Endothelial cell of umbilical vein (primary cell): Measurements from ENCODE around the gene TAOK2. TPM values are rescaled to one million over a fixed set of nuclear protein-coding genes. Genes with fewer than 3 reads are reported as not detected.

Source experiments
- BruUV-seq: library from RNA; stranded (reverse); fragments of 400-500 nt; replicated peaks from 2 replicates; lab custom pipeline; 2021; lab: Mats Ljungman, UMichigan
- CTCF ChIA-PET: fragments of 300-600, 350-600 bp; sonication (Branson Sonifier 250); formaldehyde crosslinking; loops from one replicate; lab custom pipeline; 2021; ENCODE audit warnings: antibody characterized with exemption, inconsistent platforms; lab: Charles Lee
- POLR2A ChIA-PET: fragments of 300-600, 350-600 bp; sonication (Branson Sonifier 250); formaldehyde crosslinking; loops from one replicate; lab custom pipeline; 2021; ENCODE audit warnings: antibody characterized with exemption, inconsistent platforms; lab: Charles Lee
- DNase-seq: peaks from one replicate; pipeline ENCODE4 v3.0.0-alpha.2; 2011; ENCODE audit warnings: low read depth, low spot score
- FAIRE-seq: peaks from 2 replicates; lab custom pipeline; 2011; peaks lifted over from hg19 to GRCh38; lab: Jason Lieb, UNC
- H2AFZ ChIP-seq: 2 replicates; pipeline ENCODE4 v1.6.0; 2012; ENCODE audit warnings: low read depth, low read length, control low read depth, inconsistent platforms
- H3K27ac ChIP-seq: 2 replicates; pipeline ENCODE4 v1.5.1; 2011; ENCODE audit warnings: low read depth, mild to moderate bottlenecking, control low read depth, low read length, moderate library complexity; ENCODE audit not compliant: insufficient read depth
- H3K27me3 ChIP-seq, 2 experiments: 2 replicates each; pipeline versions ENCODE4 v1.6.0 to v1.6.1; 2011; ENCODE audit warnings: low read length in 2 of 2, mixed read lengths in 1 of 2; ENCODE audit not compliant: control insufficient read depth in 2 of 2, insufficient read depth in 2 of 2
- H3K36me3 ChIP-seq, 2 experiments: 2 replicates in 1 of 2; 3 replicates in 1 of 2; pipeline ENCODE4 v1.5.1; 2011; ENCODE audit warnings: low read length in 2 of 2, mild to moderate bottlenecking in 1 of 2, moderate library complexity in 1 of 2; ENCODE audit not compliant: control insufficient read depth in 2 of 2, insufficient read depth in 2 of 2; ENCODE audit errors: extremely low read depth in 1 of 2
- H3K4me1 ChIP-seq: 3 replicates; pipeline ENCODE4 v1.5.1; 2011; ENCODE audit warnings: mild to moderate bottlenecking, low read length; ENCODE audit not compliant: control insufficient read depth, insufficient read depth; ENCODE audit errors: extremely low read depth
- H3K4me2 ChIP-seq: 2 replicates; pipeline ENCODE4 v1.6.1; 2011; ENCODE audit warnings: low read length, control low read depth, mixed read lengths; ENCODE audit not compliant: insufficient read depth
- H3K4me3 ChIP-seq, 3 experiments: fragments of 200-600 bp in 1 of 3; sonication (generic), shearing (Covaris generic) in 1 of 3; replicated peaks in 1 of 3; 2 replicates each; pipeline ENCODE4 v1.5.1; 2011 to 2016; ENCODE audit warnings: control low read depth in 3 of 3, low read length in 3 of 3, mild to moderate bottlenecking in 2 of 3, inconsistent platforms in 1 of 3, low read depth in 1 of 3, moderate library complexity in 1 of 3; ENCODE audit not compliant: insufficient read depth in 1 of 3
- H3K79me2 ChIP-seq: 2 replicates; pipeline ENCODE4 v1.6.0; 2012; ENCODE audit warnings: low read length, inconsistent platforms; ENCODE audit not compliant: control insufficient read depth, insufficient read depth
- H3K9ac ChIP-seq: replicated peaks from 2 replicates; pipeline ENCODE3; 2011; ENCODE audit warnings: low read length, control low read depth; ENCODE audit not compliant: insufficient read depth; ENCODE audit errors: extremely low read depth
- H3K9me1 ChIP-seq: replicated peaks from 3 replicates; pipeline ENCODE4 v1.6.0; 2011; ENCODE audit warnings: mild to moderate bottlenecking, low read length; ENCODE audit not compliant: control insufficient read depth, insufficient read depth; ENCODE audit errors: extremely low read depth
- H3K9me3 ChIP-seq: replicated peaks from 2 replicates; pipeline ENCODE4 v1.5.1; 2012; ENCODE audit warnings: low read length, inconsistent platforms; ENCODE audit not compliant: control insufficient read depth, insufficient read depth
- H4K20me1 ChIP-seq: replicated peaks from 2 replicates; pipeline ENCODE3; 2011; ENCODE audit warnings: mild to moderate bottlenecking, low read length; ENCODE audit not compliant: control insufficient read depth, insufficient read depth; ENCODE audit errors: extremely low read depth
- EZH2 ChIP-seq: IDR thresholded peaks from 2 replicates; pipeline ENCODE4 v1.6.1; 2012; ENCODE audit warnings: borderline replicate concordance, low read depth, mild to moderate bottlenecking, moderate library complexity, low read length, inconsistent platforms; ENCODE audit not compliant: severe bottlenecking
- FOS ChIP-seq: IDR thresholded peaks from 2 replicates; pipeline ENCODE4 v1.6.1; 2011; ENCODE audit warnings: mild to moderate bottlenecking, low read length, moderate library complexity, borderline replicate concordance; ENCODE audit not compliant: insufficient read depth
- GATA2 ChIP-seq: IDR thresholded peaks from 2 replicates; pipeline ENCODE4 v1.7.0; 2011; ENCODE audit warnings: low read depth, mild to moderate bottlenecking, moderate library complexity, mixed read lengths, low read length; ENCODE audit not compliant: insufficient read length, insufficient read depth
- JUN ChIP-seq: IDR thresholded peaks from 2 replicates; pipeline ENCODE4 v1.6.1; 2011; ENCODE audit warnings: borderline replicate concordance, low read depth; ENCODE audit not compliant: insufficient read length, insufficient read depth
- MYC ChIP-seq: IDR thresholded peaks from one replicate; pipeline ENCODE4 v1.6.1; 2011; ENCODE audit warnings: mild to moderate bottlenecking, low read depth, low read length
- POLR2A ChIP-seq: IDR thresholded peaks from 2 replicates; pipeline ENCODE4 v1.6.1; 2012; ENCODE audit warnings: low read depth, mild to moderate bottlenecking, control low read depth, low read length
- POLR2AphosphoS5 ChIP-seq: IDR thresholded peaks from 2 replicates; pipeline ENCODE4 v1.6.1; 2012; ENCODE audit warnings: low read depth, mild to moderate bottlenecking, control low read depth, low read length, moderate library complexity; ENCODE audit not compliant: insufficient read depth
- dilution Hi-C: fragments of 300-500 bp; cut with MboI; formaldehyde crosslinking; loops from one replicate; pipeline ENCODE4 v1.15.0; 2019; ENCODE audit warnings: low sequenced_read_pairs; ENCODE audit not compliant: extremely low pct_ligation_motif_present
- intact Hi-C: fragments of 100-400 bp; cut with micrococcal nuclease; formaldehyde crosslinking; loops from one replicate; pipeline ENCODE4 v1.10.0; 2022
- polyA plus RNA-seq, 4 experiments: library from polyadenylated mRNA; depleted of rRNA in 3 of 4; stranded (reverse) in 3 of 4; unstranded in 1 of 4; fragments of >200 nt; gene quantifications; 2 replicates each; pipeline versions ENCODE4 v1.2.1 to v1.2.3, GENCODE V29; 2011 to 2012; ENCODE audit warnings: missing spikeins in 1 of 4
- total RNA-seq: library from RNA; stranded (reverse); gene quantifications from 2 replicates; pipeline ENCODE4 v1.2.3, GENCODE V29; 2021
- TF ChIP-seq, protein P1 (sequence below): IDR thresholded peaks from 2 replicates; pipeline ENCODE4 v1.6.1; 2011; ENCODE audit not compliant: insufficient read depth, insufficient read length
- TF ChIP-seq, protein P2 (sequence below), 2 donors: IDR thresholded peaks; 1 replicate in 1 of 2; 2 replicates in 1 of 2; pipeline ENCODE4 v1.5.1; 2011; ENCODE audit warnings: low read length in 2 of 2, mild to moderate bottlenecking in 2 of 2, moderate library complexity in 2 of 2, control low read depth in 1 of 2, inconsistent platforms in 1 of 2, low read depth in 1 of 2; ENCODE audit not compliant: insufficient read depth in 1 of 2; ENCODE audit errors: extremely low read depth in 1 of 2

The TAOK2 gene
- total and polyA plus RNA-seq, 2 donors (not counting 3 experiments of a cell fraction or from before 2014, with no cell fraction given): 52.8 to 114 TPM

DNA sequence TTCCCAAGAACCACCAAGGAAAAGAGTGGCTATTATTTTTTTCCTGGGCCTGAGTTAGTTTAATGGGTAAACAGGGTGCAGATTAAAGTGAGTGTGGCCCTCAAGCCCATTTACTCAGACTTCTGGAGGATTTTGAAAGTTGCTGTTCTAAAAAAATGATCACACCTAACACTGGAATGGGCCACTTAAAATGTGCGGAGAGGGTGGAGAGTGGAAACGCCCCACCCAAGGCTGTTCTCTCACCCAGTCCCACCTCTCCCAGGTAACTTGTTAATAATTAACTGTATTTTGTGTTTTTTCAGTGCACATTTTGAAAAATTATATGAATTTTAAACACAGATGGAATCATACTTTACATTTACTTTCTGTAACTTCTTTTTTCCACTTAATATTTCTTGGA, 16.4 kb downstream of the TAOK2 start:
- ChIA-PET CTCF (interaction anchor here (1.4 kb wide), 1 partner anchor 142 kb away, joined by 3 read pairs; no protein-coding TSS in a partner anchor), POLR2A (no interaction called here)
- intact Hi-C loops: no loop called here

More for the DNA sequence above, 16.4 kb downstream of the TAOK2 start:
- H3K79me2 ChIP-seq: no peaks in the 10 kb centered on the region
- H3K27ac ChIP-seq: no peak overlapping the region
- no peak overlapping the region for H3K4me3 ChIP-seq
- H3K36me3 ChIP-seq: peaks cover 24 to 73% of the 10 kb centered on the region in 2 experiments
- H3K9me1 ChIP-seq: no peaks in the 10 kb centered on the region
- H3K9ac ChIP-seq: no peak overlapping the region
- H3K4me2 ChIP-seq: no peak overlapping the region
- DNase-seq (no peak), FAIRE-seq (no peak)
- no TSS peak for BruUV-seq
- TF ChIP-seq POLR2A: no peak
- TF ChIP-seq, protein P1, sequence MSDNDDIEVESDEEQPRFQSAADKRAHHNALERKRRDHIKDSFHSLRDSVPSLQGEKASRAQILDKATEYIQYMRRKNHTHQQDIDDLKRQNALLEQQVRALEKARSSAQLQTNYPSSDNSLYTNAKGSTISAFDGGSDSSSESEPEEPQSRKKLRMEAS: no peak
- TF ChIP-seq, protein P2, sequence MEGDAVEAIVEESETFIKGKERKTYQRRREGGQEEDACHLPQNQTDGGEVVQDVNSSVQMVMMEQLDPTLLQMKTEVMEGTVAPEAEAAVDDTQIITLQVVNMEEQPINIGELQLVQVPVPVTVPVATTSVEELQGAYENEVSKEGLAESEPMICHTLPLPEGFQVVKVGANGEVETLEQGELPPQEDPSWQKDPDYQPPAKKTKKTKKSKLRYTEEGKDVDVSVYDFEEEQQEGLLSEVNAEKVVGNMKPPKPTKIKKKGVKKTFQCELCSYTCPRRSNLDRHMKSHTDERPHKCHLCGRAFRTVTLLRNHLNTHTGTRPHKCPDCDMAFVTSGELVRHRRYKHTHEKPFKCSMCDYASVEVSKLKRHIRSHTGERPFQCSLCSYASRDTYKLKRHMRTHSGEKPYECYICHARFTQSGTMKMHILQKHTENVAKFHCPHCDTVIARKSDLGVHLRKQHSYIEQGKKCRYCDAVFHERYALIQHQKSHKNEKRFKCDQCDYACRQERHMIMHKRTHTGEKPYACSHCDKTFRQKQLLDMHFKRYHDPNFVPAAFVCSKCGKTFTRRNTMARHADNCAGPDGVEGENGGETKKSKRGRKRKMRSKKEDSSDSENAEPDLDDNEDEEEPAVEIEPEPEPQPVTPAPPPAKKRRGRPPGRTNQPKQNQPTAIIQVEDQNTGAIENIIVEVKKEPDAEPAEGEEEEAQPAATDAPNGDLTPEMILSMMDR (IDR thresholded peaks at IDR 0.05; ENCODE audit: extremely low read depth in 1 of 2, insufficient read depth in 1 of 2, low read depth in 1 of 2, low read length in 2 of 2): no peak
- no peak for TF ChIP-seq POLR2AphosphoS5
- TF ChIP-seq FOS: no peak
- TF ChIP-seq MYC: no peak
- no peak for TF ChIP-seq EZH2
- TF ChIP-seq GATA2: no peak
- no peak for TF ChIP-seq JUN
- H4K20me1 ChIP-seq: no peaks in the 10 kb centered on the region
- H3K27me3 ChIP-seq: no peaks in the 10 kb centered on the region
- no peaks in the 10 kb centered on the region for H3K9me3 ChIP-seq
- dilution Hi-C loops: loop anchor here (10.0 kb wide), 1 partner anchor 185 kb away; the partner anchor contains the start of gene MAZ
- H2AFZ ChIP-seq: no peak overlapping the region
- H3K4me1 ChIP-seq: peaks cover 10% of the 10 kb centered on the region
